ENCODE results near the gene PTPN20. TPM values are rescaled to one million over a fixed set of nuclear protein-coding genes. Genes with fewer than 3 reads are reported as not detected.

Gene PTPN20
- total RNA-seq, 2 donors from 2014 or later, result 0.99 to 4.4 TPM

DNA sequence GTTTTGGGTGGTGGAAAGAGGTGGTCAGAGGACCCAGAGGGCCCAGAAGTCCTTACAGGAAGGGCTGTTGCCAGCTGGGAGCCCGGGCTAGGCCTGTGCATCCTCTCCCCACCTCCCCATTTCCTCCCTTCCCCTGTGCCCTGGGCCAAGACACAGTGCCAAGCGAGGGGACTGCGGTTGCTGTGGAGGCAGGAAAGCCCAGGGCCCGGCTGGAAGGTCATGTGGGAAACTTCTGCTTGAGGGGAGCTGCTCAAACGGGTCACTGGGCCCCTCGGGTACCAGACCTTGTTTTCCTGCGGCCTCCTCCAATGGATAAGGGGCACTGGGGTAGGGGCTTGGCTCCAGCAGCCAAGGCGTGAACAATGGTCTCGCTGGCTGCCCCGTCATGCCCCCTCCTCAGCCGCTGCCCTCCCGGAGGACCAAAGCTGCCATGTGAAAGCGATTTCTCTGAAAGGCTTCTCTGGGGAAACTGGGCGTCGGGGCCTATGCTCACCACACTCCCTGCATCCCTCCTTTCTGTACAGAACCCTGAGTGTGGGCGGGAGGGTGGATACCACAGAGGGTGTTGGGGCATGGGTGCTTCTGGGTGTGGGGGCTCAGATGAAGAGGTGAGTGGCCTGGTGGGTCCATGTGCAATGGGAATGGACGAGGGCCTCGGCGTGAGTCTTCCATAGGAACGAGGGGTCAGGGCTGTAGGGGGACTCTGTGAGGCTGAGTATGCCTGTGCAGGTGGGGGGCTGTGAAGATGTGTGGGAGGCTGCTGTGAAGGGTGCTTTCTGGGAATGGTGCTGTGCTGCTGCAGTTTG lies 135.3 kb downstream of the PTPN20 start:
- H3K4me1 ChIP-seq, result peaks cover 5% of the 10 kb centered on the region
- no peak for ATAC-seq
- no peaks in the 10 kb centered on the region for H3K9me3 ChIP-seq
- TF ChIP-seq, protein P1, sequence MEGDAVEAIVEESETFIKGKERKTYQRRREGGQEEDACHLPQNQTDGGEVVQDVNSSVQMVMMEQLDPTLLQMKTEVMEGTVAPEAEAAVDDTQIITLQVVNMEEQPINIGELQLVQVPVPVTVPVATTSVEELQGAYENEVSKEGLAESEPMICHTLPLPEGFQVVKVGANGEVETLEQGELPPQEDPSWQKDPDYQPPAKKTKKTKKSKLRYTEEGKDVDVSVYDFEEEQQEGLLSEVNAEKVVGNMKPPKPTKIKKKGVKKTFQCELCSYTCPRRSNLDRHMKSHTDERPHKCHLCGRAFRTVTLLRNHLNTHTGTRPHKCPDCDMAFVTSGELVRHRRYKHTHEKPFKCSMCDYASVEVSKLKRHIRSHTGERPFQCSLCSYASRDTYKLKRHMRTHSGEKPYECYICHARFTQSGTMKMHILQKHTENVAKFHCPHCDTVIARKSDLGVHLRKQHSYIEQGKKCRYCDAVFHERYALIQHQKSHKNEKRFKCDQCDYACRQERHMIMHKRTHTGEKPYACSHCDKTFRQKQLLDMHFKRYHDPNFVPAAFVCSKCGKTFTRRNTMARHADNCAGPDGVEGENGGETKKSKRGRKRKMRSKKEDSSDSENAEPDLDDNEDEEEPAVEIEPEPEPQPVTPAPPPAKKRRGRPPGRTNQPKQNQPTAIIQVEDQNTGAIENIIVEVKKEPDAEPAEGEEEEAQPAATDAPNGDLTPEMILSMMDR (IDR thresholded peaks at IDR 0.05), result no peak
- no peak for TF ChIP-seq POLR2A (IDR thresholded peaks at IDR 0.05)
- no peaks in the 10 kb centered on the region for H3K36me3 ChIP-seq (replicated peaks in 1 of 2; ENCODE audit: insufficient read depth in 1 of 2, low read depth in 2 of 2)
- no peak overlapping the region for H3K27ac ChIP-seq
- no peaks in the 10 kb centered on the region for H3K27me3 ChIP-seq
- 82 to 83% methylated on average over 11 to 20 of the region's 20 CpGs for WGBS, 2 donors
- no peak overlapping the region for H3K4me3 ChIP-seq
- DNase-seq, result peak in 2 of 4 donors; percentile 3 to 7
- intact Hi-C loops (cut with DNase I), result loop anchor here (5.0 kb wide), 1 partner anchor 271 kb away; no protein-coding TSS in a partner anchor

DNA sequence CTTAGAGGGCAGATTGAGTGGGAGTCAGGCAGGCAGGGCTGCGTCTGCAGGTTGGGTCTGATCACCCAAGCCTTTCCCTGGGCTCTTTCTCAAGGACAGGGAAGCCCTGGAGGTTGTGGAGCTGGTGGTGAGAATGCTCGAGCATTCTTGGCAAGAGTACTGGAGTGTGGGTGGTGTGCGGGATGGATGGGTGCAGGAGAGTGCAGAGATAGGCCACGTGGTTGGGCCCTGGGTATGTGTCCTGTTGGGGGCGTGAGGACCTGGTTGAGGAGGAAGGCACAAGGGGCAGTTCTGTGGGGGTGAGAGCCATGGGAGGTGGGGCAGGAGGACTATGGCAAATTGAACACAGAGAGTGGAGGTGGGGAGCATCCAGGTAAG lies 135.9 kb downstream of the PTPN20 start:
- no peak for TF ChIP-seq POLR2A (IDR thresholded peaks at IDR 0.05)
- TF ChIP-seq, protein P1 (IDR thresholded peaks at IDR 0.05), result no peak
- H3K36me3 ChIP-seq (replicated peaks in 1 of 2; ENCODE audit: insufficient read depth in 1 of 2, low read depth in 2 of 2), result no peaks in the 10 kb centered on the region
- H3K27ac ChIP-seq, result no peak overlapping the region
- no peaks in the 10 kb centered on the region for H3K27me3 ChIP-seq
- WGBS, 2 donors, result 49 to 60% methylated on average over 5 of the region's 5 CpGs
- peaks cover 5% of the 10 kb centered on the region for H3K4me1 ChIP-seq
- H3K4me3 ChIP-seq, result no peak overlapping the region
- intact Hi-C loops (cut with DNase I), result loop anchor here (5.0 kb wide), 1 partner anchor 270 kb away; no protein-coding TSS in a partner anchor
- DNase-seq, result peak in 2 of 4 donors; percentile 3 to 10
- no peak for ATAC-seq
- no peaks in the 10 kb centered on the region for H3K9me3 ChIP-seq

DNA sequence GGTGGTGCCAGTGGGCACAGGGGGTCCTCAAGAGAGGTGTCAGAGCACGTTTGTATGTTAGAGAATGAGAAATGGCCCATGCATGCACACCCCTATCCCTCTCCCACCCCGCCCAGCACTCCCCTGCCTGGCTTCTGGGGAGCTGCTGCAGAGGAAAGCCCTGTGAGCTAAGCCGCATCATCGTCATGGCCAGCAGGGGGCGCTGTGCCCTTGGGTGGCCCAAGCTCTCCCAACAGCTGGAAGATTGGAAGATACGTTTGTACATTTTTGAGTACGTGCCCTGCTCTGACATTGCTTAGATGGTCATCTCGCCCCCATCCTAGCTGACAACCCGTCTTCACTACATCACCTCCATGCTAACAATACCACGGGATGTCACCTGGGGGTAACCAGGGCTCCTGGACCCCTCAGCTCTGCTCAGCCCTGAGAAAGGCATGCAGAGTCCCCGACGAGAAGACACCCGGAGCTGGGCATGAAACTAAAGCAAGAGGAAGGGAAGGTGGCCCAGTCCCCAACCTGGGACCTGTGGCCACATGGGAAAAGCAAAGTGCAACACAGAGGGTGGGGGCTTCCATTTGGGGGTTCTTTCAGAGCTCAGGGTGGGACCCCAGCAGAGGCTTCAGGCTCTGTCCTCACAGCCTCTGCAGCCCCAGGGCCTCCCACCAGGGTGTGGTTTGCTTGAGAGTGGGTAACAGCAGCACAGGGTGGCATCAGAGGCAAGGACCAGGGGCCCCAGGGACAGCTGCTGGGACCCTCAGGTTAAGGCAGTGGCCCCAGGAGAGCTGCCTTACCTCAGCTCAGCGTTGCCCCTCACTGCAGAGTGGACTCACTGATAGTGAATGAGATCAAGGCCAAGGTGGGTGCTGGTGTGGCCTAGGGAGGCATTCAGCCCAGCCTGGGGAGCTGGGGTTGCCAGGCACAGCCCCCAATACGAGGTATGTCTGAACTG lies 136.6 kb downstream of the PTPN20 start:
- DNase-seq (peak; percentile 82 to 88 (median 85)), ATAC-seq (peak; percentile 76)
- intact Hi-C loops (cut with DNase I), result loop anchor here (5.0 kb wide), 1 partner anchor 269 kb away; no protein-coding TSS in a partner anchor
- Histone ChIP-seq H3K27me3 (no peaks in the 10 kb centered on the region), H3K4me3 (no peak overlapping the region), H3K36me3 (replicated peaks in 1 of 2; ENCODE audit: insufficient read depth in 1 of 2, low read depth in 2 of 2) (no peaks in the 10 kb centered on the region), H3K9me3 (no peaks in the 10 kb centered on the region), H3K27ac (no peak overlapping the region), H3K4me1 (peaks cover 5% of the 10 kb centered on the region)
- TF ChIP-seq, protein P1 (IDR thresholded peaks at IDR 0.05), result peak; percentile 83 to 90 (median 88)
- TF ChIP-seq POLR2A (IDR thresholded peaks at IDR 0.05), result no peak
- 39% methylated on average over 8 to 15 of the region's 15 CpGs for WGBS, 2 donors

DNA sequence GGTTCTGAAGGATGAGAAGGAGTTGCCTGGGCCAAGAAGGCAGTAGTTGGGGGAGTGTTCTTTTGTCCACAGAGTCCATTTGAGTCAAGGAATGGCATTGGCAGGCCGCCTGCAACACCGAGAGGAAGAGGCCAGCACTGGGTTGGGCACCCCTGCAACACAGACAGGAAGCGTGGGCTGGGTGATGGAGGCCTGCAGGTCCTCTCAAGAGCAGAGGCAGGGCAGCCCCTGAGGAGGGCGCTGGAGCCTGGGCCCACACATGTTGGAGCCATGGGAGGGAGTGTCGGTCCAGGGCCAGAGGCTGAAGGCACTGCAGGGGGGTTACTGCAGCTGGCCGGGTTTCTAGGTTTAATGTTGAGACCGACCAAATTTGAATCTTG lies 137.3 kb downstream of the PTPN20 start:
- TF ChIP-seq, protein P1 (IDR thresholded peaks at IDR 0.05), result no peak
- TF ChIP-seq POLR2A (IDR thresholded peaks at IDR 0.05), result no peak
- Histone ChIP-seq H3K4me1 (peaks cover 5% of the 10 kb centered on the region), H3K4me3 (no peak overlapping the region), H3K9me3 (no peaks in the 10 kb centered on the region), H3K27ac (no peak overlapping the region), H3K36me3 (replicated peaks in 1 of 2; ENCODE audit: insufficient read depth in 1 of 2, low read depth in 2 of 2) (no peaks in the 10 kb centered on the region), H3K27me3 (no peaks in the 10 kb centered on the region)
- ATAC-seq, result no peak
- DNase-seq, result peak in 2 of 4 donors; percentile 21 to 24
- 78 to 93% methylated on average over 6 to 7 of the region's 7 CpGs for WGBS, 2 donors
- intact Hi-C loops (cut with DNase I), result loop anchor here (5.0 kb wide), 1 partner anchor 269 kb away; no protein-coding TSS in a partner anchor

All from body of pancreas (tissue), 4 donors.